WTC11 (cell line): ENCODE results near the gene NRXN3. TPM values are rescaled to one million over a fixed set of nuclear protein-coding genes. Genes with fewer than 3 reads are reported as not detected.

ENCODE experiments used
- ATAC-seq: fragments of 200-7000 bp; cut with Tn5 transposase; 2 replicates; pipeline ENCODE4 v1.10.0; 2021; ENCODE audit warnings: mild to moderate bottlenecking, moderate library complexity
- CTCF ChIA-PET: fragments of 300-600 bp; sonication (Branson Sonifier 250); formaldehyde crosslinking; loops from one replicate; lab custom pipeline; 2021; ENCODE audit warnings: antibody characterized with exemption; lab: Charles Lee
- POLR2A ChIA-PET: fragments of 350-600 bp; sonication (Branson Sonifier 250); formaldehyde crosslinking; loops from one replicate; lab custom pipeline; 2021; ENCODE audit warnings: antibody characterized with exemption; lab: Charles Lee
- DNase-seq: peaks from one replicate; pipeline ENCODE4 v3.0.0; 2021; ENCODE audit warnings: low spot score
- H3K27ac Mint-ChIP-seq: 2 replicates; pipeline ENCODE4 v1.8.0; 2021; ENCODE audit warnings: mixed read lengths
- H3K27me3 Mint-ChIP-seq: 2 replicates; pipeline ENCODE4 v1.8.0; 2021; ENCODE audit warnings: low read depth, mild to moderate bottlenecking, moderate library complexity, mixed read lengths
- H3K36me3 Mint-ChIP-seq: 2 replicates; pipeline ENCODE4 v1.8.0; 2021; ENCODE audit warnings: mixed read lengths
- H3K4me1 Mint-ChIP-seq: 2 replicates; pipeline ENCODE4 v1.8.0; 2022; ENCODE audit warnings: mixed read lengths
- H3K4me3 Mint-ChIP-seq: 2 replicates; pipeline ENCODE4 v1.8.0; 2021; ENCODE audit warnings: mild to moderate bottlenecking, moderate library complexity, mixed read lengths
- H3K9me3 Mint-ChIP-seq: 2 replicates; pipeline ENCODE4 v1.8.0; 2021; ENCODE audit warnings: mixed read lengths
- AFF4 ChIP-seq: sonication (generic); formaldehyde crosslinking; IDR thresholded peaks from 2 replicates; pipeline ENCODE4 v1.8.1; 2023; ENCODE audit warnings: mild to moderate bottlenecking, missing genetic modification reagents, borderline replicate concordance
- ATF3 ChIP-seq: sonication (generic); formaldehyde crosslinking; conservative IDR thresholded peaks from 2 replicates; pipeline ENCODE4 v1.8.1; 2022; ENCODE audit warnings: mild to moderate bottlenecking, missing genetic modification reagents
- CREM ChIP-seq: sonication (generic); formaldehyde crosslinking; IDR thresholded peaks from 2 replicates; pipeline ENCODE4 v1.8.1; 2022; ENCODE audit warnings: mild to moderate bottlenecking, missing genetic modification reagents, moderate library complexity
- E2F1 ChIP-seq: sonication (generic); formaldehyde crosslinking; IDR thresholded peaks from 2 replicates; pipeline ENCODE4 v1.8.0; 2022; ENCODE audit warnings: mild to moderate bottlenecking, missing genetic modification reagents
- FOXP1 ChIP-seq: sonication (generic); formaldehyde crosslinking; IDR thresholded peaks from 2 replicates; pipeline ENCODE4 v1.8.0; 2022; ENCODE audit warnings: missing genetic modification reagents, mild to moderate bottlenecking, moderate library complexity, borderline replicate concordance
- GTF2I ChIP-seq: fragments of 250-450 bp; sonication (Bioruptor Pico); conservative IDR thresholded peaks from 2 replicates; pipeline ENCODE4 v1.4.0; 2021; ENCODE audit warnings: mild to moderate bottlenecking
- MLX ChIP-seq: sonication (generic); formaldehyde crosslinking; IDR thresholded peaks from 2 replicates; pipeline ENCODE4 v1.8.1; 2023; ENCODE audit warnings: mild to moderate bottlenecking, missing genetic modification reagents, moderate library complexity
- SMAD3 ChIP-seq: sonication (generic); formaldehyde crosslinking; IDR thresholded peaks from 2 replicates; pipeline ENCODE4 v1.8.0; 2022; ENCODE audit warnings: missing genetic modification reagents, mild to moderate bottlenecking, borderline replicate concordance
- TP53 ChIP-seq: sonication (generic); formaldehyde crosslinking; IDR thresholded peaks from 2 replicates; pipeline ENCODE4 v1.8.1; 2023; ENCODE audit warnings: mild to moderate bottlenecking, missing genetic modification reagents
- ZBTB43 ChIP-seq: sonication (generic); formaldehyde crosslinking; IDR thresholded peaks from 2 replicates; pipeline ENCODE4 v1.8.1; 2023; ENCODE audit warnings: mild to moderate bottlenecking, missing genetic modification reagents
- ZNF219 ChIP-seq: sonication (generic); formaldehyde crosslinking; IDR thresholded peaks from 2 replicates; pipeline ENCODE4 v1.8.0; 2023; ENCODE audit warnings: missing genetic modification reagents, mild to moderate bottlenecking, borderline replicate concordance
- ZNF396 ChIP-seq: fragments of 250-450 bp; sonication (Bioruptor Pico); IDR thresholded peaks from 2 replicates; pipeline ENCODE4 v1.8.0; 2021; ENCODE audit warnings: mild to moderate bottlenecking, moderate library complexity, borderline replicate concordance
- ZNF416 ChIP-seq: fragments of 250-450 bp; sonication (Bioruptor Pico); IDR thresholded peaks from 2 replicates; pipeline ENCODE4 v1.9.0; 2021; ENCODE audit warnings: mild to moderate bottlenecking, inconsistent platforms
- ZNF512 ChIP-seq: sonication (generic); formaldehyde crosslinking; IDR thresholded peaks from 2 replicates; pipeline ENCODE4 v1.8.1; 2022; ENCODE audit warnings: missing genetic modification reagents, borderline replicate concordance
- ZSCAN18 ChIP-seq: fragments of 250-450 bp; sonication (Bioruptor Pico); IDR thresholded peaks from 2 replicates; pipeline ENCODE4 v2.1.2; 2022; ENCODE audit warnings: mild to moderate bottlenecking, moderate library complexity
- total RNA-seq: library from RNA; stranded (reverse); gene quantifications from 3 replicates; pipeline ENCODE4 v1.2.3, GENCODE V29; 2021

Gene NRXN3
- total RNA-seq, 1 experiment from 2014 or later, result 3.0 TPM

GRCh38 chr14:79412822-79413221 is 1242.6 kb downstream of the NRXN3 start (continued):
- TF ChIP-seq ZBTB43 (CRISPR knock-in tag), result no peak
- TF ChIP-seq FOXP1 (CRISPR knock-in tag), result no peak
- no peak for TF ChIP-seq GTF2I (CRISPR knock-in tag)
- TF ChIP-seq ATF3 (CRISPR knock-in tag), result no peak
- TF ChIP-seq ZSCAN18, result no peak
- no peak for TF ChIP-seq ZNF416 (CRISPR knock-in tag)
- TF ChIP-seq SMAD3 (CRISPR knock-in tag), result no peak
- TF ChIP-seq, all 79 proteins: peak for 0

- ChIA-PET CTCF (no interaction called here), POLR2A (no interaction called here)
- H3K9me3 Mint-ChIP-seq, result peaks cover 13% of the 10 kb centered on the region
- H3K27ac Mint-ChIP-seq, result no peak overlapping the region
- peaks cover 3% of the 10 kb centered on the region; the same call in 1 of the 2 replicates for H3K36me3 Mint-ChIP-seq
- TF ChIP-seq ZNF416 (CRISPR knock-in tag) (no peak), ZNF396 (CRISPR knock-in tag) (no peak), TP53 (CRISPR knock-in tag) (no peak), ZNF512 (CRISPR knock-in tag) (no peak), MLX (CRISPR knock-in tag) (no peak), AFF4 (no peak), E2F1 (CRISPR knock-in tag) (no peak), CREM (no peak), ZNF219 (CRISPR knock-in tag) (no peak), ATF3 (CRISPR knock-in tag) (no peak)
- DNase-seq (no peak), ATAC-seq (no peak)
- H3K4me1 Mint-ChIP-seq, result peaks cover 5% of the 10 kb centered on the region; the same call in 1 of the 2 replicates
- no peaks in the 10 kb centered on the region for H3K27me3 Mint-ChIP-seq
- H3K4me3 Mint-ChIP-seq, result no peak overlapping the region
Measured at GRCh38 chr14:79413734-79414428, 1243.7 kb downstream of the NRXN3 start.
